T47D (cell line): Measurements from ENCODE around the gene LRMDA.

ENCODE experiments used
- DNase-seq, 2 experiments: peaks; one replicate each; pipeline versions ENCODE4 v3.0.0 to v3.0.0-alpha.2; 2011 to 2012; ENCODE audit warnings: low read depth in 1 of 2, low spot score in 1 of 2
- JUND ChIP-seq: IDR thresholded peaks from 2 replicates; pipeline ENCODE4 v1.6.1; 2012; ENCODE audit warnings: low read depth
- in situ Hi-C: cut with HindIII; loops from 2 replicates; pipeline ENCODE4 v1.10.0; 2016; ENCODE audit warnings: low sequenced_read_pairs, low pct_unique_long_range_greater_than_20kb

LRMDA gene

DNA sequence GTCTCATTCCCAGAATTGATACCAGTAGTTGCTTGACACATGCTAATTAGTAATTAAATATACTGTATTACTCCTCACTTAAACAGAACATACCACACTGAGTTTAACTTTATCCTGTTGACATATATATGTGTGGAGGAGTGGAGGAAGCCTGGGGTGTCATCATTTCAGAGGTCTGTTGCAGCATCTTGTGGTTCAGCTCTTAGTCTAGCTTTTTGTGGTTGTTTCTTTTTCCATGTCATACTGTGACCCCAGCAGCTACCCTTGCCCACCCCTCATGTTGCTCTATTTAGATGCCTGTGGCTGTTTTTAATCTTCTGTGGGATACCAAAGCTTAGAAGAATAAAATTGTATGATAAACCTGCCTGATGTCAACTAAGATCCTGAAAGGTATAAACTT is 875.4 kb downstream of the LRMDA start:
- no peak for DNase-seq
- no peak for TF ChIP-seq JUND
- in situ Hi-C loops: no loop called here

DNA sequence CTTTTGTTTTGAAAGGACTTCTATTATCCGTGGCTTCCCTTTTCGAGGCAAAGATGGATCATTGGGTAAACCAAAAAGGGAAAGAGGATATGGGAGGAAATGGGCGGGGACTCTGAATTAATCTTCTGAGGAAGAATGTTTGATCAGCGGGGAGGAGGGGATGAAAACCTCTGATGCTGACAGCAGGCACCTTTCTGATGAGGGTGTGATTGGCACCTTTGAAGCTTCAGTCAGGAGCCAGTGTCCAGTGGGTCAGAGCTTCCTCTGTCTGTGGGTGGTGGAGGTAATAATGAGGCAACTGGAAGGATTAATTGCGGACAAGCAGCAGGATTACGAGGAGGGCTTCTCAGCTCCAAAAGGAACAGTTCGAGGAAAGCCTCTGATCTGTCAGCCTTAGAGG is 877.6 kb downstream of the LRMDA start:
- DNase-seq: no peak
- no peak for TF ChIP-seq JUND
- in situ Hi-C loops: no loop called here

GRCh38 chr10:76309741-76310587 is 878.5 kb downstream of the LRMDA start:
- in situ Hi-C loops: no loop called here
- DNase-seq: no peak

DNA sequence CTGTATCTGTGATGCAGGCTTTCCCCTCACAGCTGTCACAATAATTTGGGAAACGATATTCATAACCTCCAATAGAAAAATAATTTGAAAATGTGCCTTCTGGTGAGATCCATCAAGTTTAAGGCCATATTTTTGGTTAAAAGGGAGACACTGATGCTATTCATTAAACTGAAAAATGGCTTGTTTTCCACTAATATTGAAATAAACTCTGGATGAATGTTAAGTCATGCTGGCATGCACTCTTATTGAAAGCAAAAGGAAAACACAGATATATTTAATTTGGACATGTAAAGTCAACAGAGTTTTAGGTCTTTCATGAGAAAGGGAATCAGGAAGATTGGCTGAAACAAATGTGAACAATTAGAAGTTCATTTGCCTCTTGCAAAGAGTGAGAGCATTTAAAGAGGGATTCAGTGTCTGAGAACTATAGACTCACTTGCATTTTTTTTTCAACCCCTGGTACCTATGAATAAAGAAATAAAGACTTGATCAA is 879.2 kb downstream of the LRMDA start:
- in situ Hi-C loops: no loop called here
- DNase-seq: no peak
- no peak for TF ChIP-seq JUND

More at GRCh38 chr10:76309741-76310587, 878.5 kb downstream of the LRMDA start:
- no peak for TF ChIP-seq JUND

DNA sequence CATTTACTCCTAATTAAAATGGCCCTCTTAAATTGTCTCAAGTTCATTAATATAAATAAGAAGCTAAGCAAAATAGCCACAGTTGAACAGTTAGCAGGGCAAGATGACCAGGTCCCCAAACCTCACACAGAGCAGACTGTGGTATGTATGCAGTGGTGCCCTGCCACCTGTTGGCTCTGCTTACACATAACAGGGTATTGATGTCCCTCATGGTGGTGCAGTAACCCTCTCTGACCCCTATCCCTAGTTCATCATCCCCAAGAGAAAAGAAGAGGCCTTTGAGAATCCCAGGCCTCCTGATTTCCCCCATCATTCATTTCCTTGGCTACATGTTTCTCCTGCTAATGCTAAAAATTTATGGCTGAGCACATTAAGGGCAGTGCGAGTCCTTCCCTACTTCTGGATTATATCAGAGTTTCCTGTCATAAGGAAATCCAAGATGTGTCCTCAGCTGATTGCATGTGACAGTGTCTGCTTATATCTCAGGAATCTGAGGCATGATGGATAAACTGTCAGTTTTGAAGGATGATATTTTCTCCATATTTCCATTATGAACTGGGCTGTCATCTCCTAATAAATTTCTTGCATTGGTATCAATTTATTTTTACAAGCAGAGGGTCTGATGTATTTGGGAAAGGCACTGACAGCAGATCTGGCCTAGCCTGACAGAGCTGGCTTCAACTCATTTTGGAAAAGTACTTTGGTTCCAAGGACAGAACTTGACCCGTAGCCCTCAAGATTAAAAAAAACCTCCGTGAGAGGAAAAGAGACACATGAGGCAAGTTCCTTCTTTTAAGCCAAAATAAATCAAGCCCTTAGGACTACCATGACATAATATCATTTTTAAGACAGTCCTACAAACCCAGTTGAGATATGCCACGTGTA is 880.6 kb downstream of the LRMDA start:
- in situ Hi-C loops: no loop called here
- DNase-seq: peak; percentile 48 to 61

DNA sequence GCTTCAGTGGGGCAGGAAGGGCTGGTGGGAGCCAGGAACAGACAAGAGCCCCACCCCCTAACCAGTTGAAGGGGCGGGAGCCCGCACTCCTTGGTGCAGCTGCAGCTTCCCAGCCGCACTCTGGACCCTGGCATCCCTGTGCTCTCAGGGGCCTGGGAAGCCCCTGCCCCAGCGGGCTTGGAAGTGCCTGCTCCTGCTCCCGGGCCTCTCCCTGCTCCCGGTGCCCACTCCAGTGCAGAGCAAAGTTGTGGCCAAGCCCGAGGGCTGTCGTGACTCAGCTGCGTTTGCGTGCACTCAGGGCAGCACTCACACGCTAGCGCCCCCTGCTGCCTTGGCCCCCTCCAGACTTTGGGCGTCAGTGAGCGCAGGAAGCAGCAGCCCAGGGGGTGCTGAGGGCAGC is 883.8 kb downstream of the LRMDA start:
- no peak for DNase-seq
- no peak for TF ChIP-seq JUND
- in situ Hi-C loops: no loop called here

More for the DNA sequence above, 880.6 kb downstream of the LRMDA start:
- no peak for TF ChIP-seq JUND

GRCh38 chr10:76316234-76316633 is 884.8 kb downstream of the LRMDA start:
- in situ Hi-C loops: no loop called here

DNA sequence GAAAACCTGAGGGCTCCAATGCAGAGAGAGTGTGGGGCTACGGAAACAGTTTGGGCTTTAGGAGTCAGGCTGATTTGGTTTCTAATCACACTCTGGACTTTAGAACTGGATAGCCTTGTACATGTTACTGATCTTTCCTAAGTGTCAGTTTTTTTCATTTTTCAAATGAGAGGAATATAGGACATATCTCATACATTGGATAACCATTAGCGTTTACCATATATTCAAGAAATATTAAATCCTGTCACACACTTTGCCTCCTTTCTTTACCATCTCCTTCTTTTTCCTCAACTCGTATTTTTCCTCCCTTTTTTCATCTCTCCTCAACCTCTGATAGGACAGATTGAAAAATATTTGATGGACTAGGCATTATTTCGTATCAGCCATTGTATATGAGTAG is 885.7 kb downstream of the LRMDA start:
- DNase-seq: no peak
- TF ChIP-seq JUND: no peak
- in situ Hi-C loops: no loop called here

More at GRCh38 chr10:76316234-76316633, 884.8 kb downstream of the LRMDA start:
- no peak for DNase-seq
- no peak for TF ChIP-seq JUND

GRCh38 chr10:76318211-76318610 is 886.8 kb downstream of the LRMDA start:
- no peak for DNase-seq
- TF ChIP-seq JUND: no peak
- in situ Hi-C loops: no loop called here

DNA sequence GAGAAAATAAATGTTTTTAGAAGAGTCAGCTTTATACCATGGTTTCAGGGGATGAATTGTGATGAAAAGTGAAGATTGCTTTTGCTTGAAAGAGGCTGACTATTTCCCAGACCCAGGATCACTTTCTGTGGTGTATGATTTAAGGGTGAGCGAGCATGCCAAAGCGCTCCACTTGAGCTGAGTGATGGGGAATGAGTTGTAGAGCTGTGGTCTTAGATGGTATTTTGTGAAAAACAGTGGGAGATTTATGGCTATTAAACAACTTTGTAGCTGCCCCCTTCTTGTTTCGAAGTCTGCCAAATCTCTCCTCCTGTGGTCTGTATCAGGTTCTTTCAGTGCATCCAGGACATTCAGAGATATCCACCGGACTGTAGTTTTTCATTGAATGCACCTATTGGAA is 888.2 kb downstream of the LRMDA start:
- no peak for TF ChIP-seq JUND
- DNase-seq: no peak
- in situ Hi-C loops: no loop called here

DNA sequence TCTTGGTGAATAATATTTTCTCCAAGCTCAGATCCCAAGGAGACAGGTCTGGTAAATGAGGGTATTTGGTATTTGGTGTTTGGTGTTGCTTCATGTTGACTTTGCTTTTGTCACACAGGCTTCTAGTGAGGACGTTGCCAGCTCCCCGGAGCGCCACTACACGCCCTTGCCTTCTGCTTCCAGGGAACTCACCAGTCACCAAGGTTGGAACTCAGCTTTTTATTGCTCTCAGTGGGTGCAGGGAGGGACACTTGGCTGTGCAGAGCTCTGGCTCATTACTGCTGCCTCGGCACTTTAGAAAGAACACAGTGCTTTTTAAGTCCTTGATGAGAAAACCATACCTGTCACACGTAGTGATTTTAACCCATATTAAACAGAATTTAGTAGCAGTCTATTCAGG is 892.9 kb downstream of the LRMDA start:
- TF ChIP-seq JUND: no peak
- peak in 1 of 2 experiments; percentile 35 for DNase-seq
- in situ Hi-C loops: no loop called here

DNA sequence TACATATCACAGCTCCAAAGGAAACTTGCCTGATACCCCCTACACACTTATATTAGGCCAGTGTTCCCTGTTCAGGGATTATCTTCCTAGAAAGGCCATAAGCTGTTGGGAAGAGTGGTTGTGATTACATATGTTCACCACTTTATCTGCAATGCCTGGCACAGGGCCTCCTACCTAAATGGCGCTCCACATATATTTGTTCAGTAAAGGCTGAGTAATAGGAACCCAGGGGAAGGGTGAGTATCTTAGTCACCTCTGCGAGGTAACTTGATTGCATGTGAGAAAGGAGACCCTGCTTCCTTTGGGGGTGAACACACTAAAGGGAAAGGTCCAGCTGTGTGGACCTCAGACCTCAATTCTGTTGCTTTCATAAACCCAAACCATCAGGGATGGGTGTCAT is 896.0 kb downstream of the LRMDA start:
- no peak for DNase-seq
- TF ChIP-seq JUND: no peak
- in situ Hi-C loops: no loop called here

- no peak for TF ChIP-seq JUND
- in situ Hi-C loops: no loop called here
- DNase-seq: no peak
Measured at GRCh38 chr10:76328348-76328747, 896.9 kb downstream of the LRMDA start.
